Right lobe of liver (tissue), 4 donors: Measurements from ENCODE around the gene NIPAL1.

Experiments
- CTCF ChIP-seq, 4 donors: fragments of 200-600 bp in 3 of 4; fragments of 450-650 bp in 1 of 4; IDR thresholded peaks; one replicate each; pipeline versions ENCODE4 v1.5.1 to v1.8.0; 2016 to 2022; ENCODE audit warnings: antibody characterized with exemption in 4 of 4, mild to moderate bottlenecking in 2 of 4
- POLR2A ChIP-seq: fragments of 450-650 bp; IDR thresholded peaks from one replicate; pipeline ENCODE4 v1.6.1; 2017; ENCODE audit warnings: antibody characterized with exemption, mild to moderate bottlenecking
- donor health status: DM: no; HTN: no; CAD: no.
- donor health status: DM: no; HTN: no; CAD: no.
- donor health status: DM: no; HTN: yes; CAD: no.

- no peak for TF ChIP-seq CTCF (IDR thresholded peaks at IDR 0.05)
- no peak for TF ChIP-seq POLR2A
Measured at GRCh38 chr4:48067536-48067935, 51.0 kb downstream of the NIPAL1 start.
